Ishikawa (cell line): Measurements from ENCODE around the gene CCDC88C.

Experiments
- CEBPB ChIP-seq: IDR thresholded peaks from 2 replicates; pipeline ENCODE4 v1.6.1; 2012
- RAD21 ChIP-seq: IDR thresholded peaks from 2 replicates; pipeline ENCODE4 v1.6.1; 2012; ENCODE audit warnings: low read depth
- TCF12 ChIP-seq: IDR thresholded peaks from 2 replicates; pipeline ENCODE4 v1.6.1; 2012; ENCODE audit warnings: low read depth
- TEAD4 ChIP-seq: IDR thresholded peaks from 2 replicates; pipeline ENCODE4 v1.6.1; 2012
- TF ChIP-seq, protein P1 (sequence below): IDR thresholded peaks from 2 replicates; pipeline ENCODE4 v1.6.1; 2012

DNA sequence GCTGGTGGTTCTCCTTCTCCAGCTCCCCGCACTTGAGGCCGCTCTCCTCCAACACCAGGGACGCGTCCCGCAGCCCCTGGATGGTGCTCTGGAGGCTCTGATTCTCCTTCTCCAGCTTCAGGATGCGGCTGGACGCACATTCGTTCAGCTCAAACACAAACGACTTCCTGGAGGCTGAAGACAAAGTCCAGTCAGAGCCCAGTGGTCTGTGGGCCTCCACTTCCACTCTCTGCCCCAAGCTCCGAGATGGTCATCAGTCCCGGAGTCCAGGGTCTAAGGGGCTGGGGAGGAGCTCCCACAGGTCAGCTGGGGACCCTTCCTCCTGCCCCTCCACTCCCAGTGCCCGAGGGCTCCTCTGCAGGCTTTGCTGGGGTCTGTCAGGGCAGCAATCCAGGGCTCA, 96.5 kb downstream of the CCDC88C start:
- TF ChIP-seq TEAD4, result no peak
- TF ChIP-seq TCF12, result no peak
- TF ChIP-seq, protein P1, sequence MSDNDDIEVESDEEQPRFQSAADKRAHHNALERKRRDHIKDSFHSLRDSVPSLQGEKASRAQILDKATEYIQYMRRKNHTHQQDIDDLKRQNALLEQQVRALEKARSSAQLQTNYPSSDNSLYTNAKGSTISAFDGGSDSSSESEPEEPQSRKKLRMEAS, result no peak
- TF ChIP-seq CEBPB, result no peak
- no peak for TF ChIP-seq RAD21
